HG02970 (cell line): ENCODE data around the gene CGN.

Source experiments
- ATAC-seq: cut with Tn5 transposase; IDR thresholded peaks from one replicate; pipeline ENCODE4 v1.9.1; 2021; ENCODE audit warnings: mild to moderate bottlenecking, moderate library complexity, moderate number of reproducible peaks; ENCODE audit not compliant: unreplicated experiment, low FRiP score

CGN gene

DNA sequence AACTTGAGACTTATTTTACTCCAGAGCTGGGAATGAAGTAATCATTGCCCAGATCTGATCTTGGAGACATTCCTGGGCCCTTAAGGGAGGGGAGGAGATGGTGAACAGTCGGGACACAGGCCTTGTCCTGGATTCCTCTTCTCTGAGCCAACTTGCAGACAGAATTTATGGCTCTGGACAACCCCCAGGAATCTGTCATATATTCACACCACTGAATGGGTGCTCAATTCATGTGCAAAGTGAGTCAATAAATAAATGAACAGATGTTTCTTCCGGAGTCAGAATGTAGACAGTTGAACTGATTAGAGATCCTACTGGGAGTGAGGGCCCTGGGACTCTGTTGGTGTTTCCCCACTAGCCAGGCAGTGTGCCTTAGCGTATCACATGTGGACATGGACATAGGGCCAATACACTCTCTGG lies 31.5 kb downstream of the CGN start:
- ATAC-seq = no peak

GRCh38 chr1:151545542-151545941 lies 34.4 kb downstream of the CGN start:
- ATAC-seq = no peak

DNA sequence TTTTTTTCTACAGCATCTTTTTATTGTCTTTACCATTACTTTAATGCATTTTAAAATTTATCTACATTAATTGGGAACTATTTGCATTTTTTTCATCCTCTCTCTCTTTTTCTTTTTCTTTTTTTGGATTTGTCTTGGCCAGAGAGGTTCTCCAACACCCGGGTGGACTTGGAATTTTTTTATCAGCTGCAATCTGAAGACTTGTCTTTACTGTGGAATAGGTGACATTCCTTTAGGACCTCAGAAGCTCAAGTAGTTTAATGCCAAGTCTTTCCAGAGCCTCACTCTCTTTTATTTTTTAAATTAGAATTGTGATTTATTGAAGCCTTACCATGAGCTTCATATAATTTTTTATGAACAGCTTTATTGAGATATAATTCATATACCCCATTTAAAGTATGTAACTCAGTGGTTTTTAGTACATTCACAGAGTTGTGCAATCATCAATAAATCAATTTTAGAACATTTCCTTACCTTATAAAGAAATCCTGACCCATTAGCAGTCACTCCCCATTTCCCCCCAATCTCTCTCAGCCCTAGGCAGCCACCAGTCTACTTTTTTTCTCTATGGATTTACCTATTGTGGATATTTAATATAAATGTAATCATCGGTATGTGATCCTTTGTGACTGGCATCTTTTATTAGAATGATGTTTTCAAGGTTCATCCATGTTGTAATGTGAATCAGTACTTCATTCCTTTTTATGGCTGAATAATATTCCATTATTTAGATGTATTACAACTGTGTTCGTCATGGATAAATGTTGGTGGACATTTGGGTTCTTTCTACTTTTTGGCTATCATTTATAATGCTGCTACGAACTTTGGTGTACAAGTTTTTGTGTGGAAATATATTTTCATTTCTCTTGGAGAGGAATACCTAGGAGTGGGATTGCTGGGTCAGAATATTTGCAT lies 35.1 kb downstream of the CGN start:
- ATAC-seq = no peak

DNA sequence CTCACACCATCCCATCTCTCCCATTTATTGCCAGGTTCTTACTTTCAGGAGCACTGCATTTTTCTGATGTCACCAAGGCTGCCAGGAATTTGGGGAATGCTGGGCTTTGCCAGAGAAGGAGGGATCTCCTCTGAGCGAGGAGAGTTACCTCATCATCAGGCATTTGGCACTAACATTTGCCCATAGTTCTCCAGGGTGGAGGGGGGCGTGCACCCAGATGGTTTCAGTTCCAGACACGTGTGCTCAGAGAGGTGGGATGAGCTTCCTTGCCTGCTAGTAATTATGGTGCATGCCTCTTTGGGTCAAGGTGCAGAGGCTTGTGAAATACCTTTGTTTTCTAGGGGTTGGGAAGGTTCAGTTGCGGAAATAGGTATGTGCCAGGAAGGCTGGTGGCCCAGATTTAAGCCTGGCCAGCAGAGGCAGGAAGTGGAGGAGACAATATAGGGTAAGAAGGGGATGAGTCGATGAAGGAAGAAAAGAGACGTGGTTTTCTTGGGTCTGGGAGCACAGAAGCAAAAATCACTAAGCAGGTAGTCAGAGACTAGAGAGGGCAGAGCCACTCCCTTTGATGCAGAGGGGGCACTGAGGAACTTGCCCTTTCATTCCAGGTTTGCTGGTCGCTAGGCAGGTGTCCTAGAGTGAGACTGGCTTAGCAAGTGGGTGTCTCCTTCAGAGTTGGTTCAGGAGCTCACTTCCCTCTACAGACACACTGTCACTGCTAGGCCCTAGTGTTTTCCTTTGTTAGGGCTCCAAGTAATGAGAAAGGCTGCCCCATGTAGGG lies 36.1 kb downstream of the CGN start:
- ATAC-seq = no peak

DNA sequence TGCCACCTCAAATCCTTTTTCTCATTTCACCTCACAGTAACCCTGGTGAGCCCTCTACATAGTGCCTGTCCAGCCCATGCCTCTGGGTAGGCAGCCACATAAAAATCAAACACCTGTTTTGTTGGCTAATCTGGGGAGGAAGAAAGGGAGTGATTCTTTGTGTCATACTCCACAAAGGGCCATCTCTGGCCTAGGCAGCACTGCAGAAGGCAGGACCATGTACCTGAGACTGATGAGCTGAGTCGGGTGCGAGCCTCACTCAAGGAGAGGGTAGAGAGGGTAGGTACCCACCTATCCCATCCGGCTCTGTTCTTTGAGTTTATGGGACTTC lies 36.7 kb downstream of the CGN start:
- no peak for ATAC-seq

GRCh38 chr1:151549199-151549598 lies 38.0 kb downstream of the CGN start:
- no peak for ATAC-seq

DNA sequence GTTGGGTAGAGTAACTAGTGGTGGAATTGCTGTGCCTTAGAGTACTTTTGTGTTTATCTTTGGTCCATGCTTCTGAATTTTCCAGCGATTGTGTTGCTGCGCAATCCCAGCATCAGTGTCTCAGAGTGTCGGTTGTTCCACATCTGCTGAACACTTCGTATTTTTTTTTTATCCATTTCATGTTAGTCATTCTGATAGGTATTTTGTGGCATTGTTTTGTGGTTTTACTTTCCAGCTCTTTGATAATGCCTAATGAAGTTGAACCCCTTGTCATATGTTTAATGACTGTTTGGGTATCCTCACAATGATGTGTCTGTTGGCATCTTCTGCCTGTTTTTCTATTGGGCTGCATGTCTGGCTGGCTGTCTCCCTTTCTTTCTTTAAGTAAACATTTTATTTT lies 42.5 kb downstream of the CGN start:
- no peak for ATAC-seq

- no peak for ATAC-seq
Observed at GRCh38 chr1:151556052-151556451, 44.9 kb downstream of the CGN start.

DNA sequence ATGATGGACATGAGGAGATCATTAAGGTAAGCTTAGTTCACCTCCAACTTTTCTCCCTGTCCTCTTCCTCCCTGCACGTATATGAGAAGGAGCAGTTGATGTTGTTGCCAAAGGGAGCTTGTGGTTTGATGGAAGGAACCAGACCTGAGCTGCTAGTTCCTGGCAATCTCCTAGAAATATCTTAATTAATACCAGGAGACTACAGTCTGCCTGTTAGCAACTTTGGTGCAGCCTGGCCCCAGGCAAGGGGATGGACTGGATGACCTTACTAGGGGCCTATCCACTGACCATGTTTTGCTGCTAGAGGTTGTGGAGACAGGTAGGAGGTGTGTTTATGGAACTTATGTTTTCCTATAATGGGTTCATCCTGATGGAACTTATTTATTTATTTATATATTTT lies 51.5 kb downstream of the CGN start:
- ATAC-seq = no peak

- ATAC-seq = no peak
Observed at GRCh38 chr1:151563376-151563775, 52.2 kb downstream of the CGN start.

DNA sequence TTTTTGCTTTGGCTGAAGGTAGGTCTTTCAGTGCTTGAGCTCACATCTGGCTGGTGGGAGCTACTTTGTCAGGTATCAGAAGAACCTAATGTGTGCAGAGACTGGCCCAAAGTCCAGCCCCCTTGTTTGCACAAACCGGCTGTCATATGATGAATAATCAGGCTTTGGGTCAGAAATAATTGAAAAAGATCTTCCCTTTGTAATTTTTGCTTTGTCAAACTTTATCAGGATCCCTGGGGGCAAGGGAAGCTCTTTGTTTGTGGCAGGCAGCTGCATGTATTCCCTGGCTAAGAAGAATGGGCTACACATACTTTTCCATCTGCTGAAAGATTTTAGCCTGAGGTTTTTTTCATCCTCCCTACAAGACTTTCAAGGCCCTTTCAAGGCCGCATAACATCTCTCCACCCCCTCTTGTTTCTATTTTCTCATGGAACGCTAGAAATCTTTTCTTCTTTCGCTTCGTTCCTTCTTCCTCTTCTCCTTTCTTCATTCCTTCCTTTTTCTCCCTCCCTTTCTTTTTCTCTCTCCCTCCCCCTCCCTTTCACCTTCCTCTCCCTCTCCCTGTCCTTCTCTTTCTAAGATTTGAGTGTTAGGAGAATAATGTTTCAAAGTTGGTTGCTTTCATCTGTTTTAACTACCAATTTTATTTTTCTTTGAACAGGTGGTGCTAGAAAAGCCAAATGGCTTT lies 54.5 kb downstream of the CGN start:
- no peak for ATAC-seq

GRCh38 chr1:151568626-151569088 lies 57.5 kb downstream of the CGN start:
- ATAC-seq = no peak

DNA sequence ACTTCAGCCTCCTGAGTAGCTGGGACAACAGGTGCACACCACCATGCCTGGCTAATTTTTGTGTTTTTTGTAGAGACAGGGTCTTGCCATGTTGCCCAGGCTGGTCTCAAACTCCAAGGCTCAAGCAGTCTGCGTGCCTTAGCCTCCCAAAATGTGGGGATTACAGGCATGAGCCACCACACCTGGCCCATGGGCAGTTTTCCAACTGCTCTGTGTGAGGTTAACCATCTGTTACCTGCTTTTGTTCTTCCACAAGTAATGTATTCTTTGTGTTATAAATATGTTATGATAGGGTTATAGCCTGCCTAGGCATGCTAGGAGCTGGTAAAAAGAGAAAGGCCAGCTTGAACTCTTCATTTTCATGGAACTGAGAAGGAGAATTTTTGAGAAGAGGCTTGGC lies 59.6 kb downstream of the CGN start:
- no peak for ATAC-seq

GRCh38 chr1:151574575-151575529 lies 63.7 kb downstream of the CGN start:
- ATAC-seq = no peak

GRCh38 chr1:151577173-151577572 lies 66.0 kb downstream of the CGN start:
- ATAC-seq = no peak

DNA sequence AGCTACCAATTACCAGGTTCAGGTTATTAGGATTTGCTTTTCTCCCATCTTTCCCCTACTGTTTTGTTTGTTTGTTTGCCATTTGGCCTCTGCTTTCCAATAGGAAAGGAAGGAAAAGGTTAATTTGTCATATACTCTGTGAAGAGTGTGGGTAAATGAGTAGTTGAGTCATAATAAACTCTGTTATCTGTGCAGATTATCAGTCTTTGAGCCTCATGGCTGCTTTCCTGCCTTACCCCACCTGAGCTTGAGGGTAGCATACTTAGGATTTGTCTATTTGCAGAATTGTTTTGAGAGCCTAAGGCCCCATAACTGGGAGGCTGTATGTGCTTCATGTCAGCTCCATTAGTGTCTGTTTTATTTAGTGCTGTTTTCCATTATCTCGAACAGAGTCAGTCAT lies 67.8 kb downstream of the CGN start:
- ATAC-seq = no peak

GRCh38 chr1:151579436-151580225 lies 68.4 kb downstream of the CGN start:
- no peak for ATAC-seq

- no peak for ATAC-seq
Observed at GRCh38 chr1:151581451-151581850, 70.3 kb downstream of the CGN start.

GRCh38 chr1:151581921-151582320 lies 70.7 kb downstream of the CGN start:
- no peak for ATAC-seq
